CD4-positive, alpha-beta T cell treated with Interleukin-1 beta for 1 hour (primary cell): Measurements from ENCODE around the gene DNAJC11.
"Not testable (repeated sequence)": the region's sequence is repeated elsewhere in the genome, so short reads cannot be mapped to it uniquely, and the experiment has no call there.

ENCODE experiments used
- DNase-seq, 2 donors: peaks; one replicate each; pipeline ENCODE4 v3.0.0-alpha.2; 2020 to 2022

The DNAJC11 gene

GRCh38 chr1:6695868-6696267, 5.7 kb downstream of the DNAJC11 start:
- no peak for DNase-seq

GRCh38 chr1:6694121-6694713, 7.4 kb downstream of the DNAJC11 start:
- no peak for DNase-seq

- DNase-seq = no peak
Observed at GRCh38 chr1:6692956-6693355, 8.7 kb downstream of the DNAJC11 start.

- no peak for DNase-seq
Observed at GRCh38 chr1:6691507-6691906, 10.1 kb downstream of the DNAJC11 start.

GRCh38 chr1:6690186-6690585, 11.4 kb downstream of the DNAJC11 start:
- no peak for DNase-seq

GRCh38 chr1:6688757-6689156, 12.9 kb downstream of the DNAJC11 start:
- no peak for DNase-seq

GRCh38 chr1:6688001-6688400, 13.6 kb downstream of the DNAJC11 start:
- no peak for DNase-seq

GRCh38 chr1:6686294-6686693, 15.3 kb downstream of the DNAJC11 start:
- DNase-seq = no peak

GRCh38 chr1:6685381-6685780, 16.2 kb downstream of the DNAJC11 start:
- DNase-seq = no peak

- DNase-seq = no peak
Observed at GRCh38 chr1:6683434-6683833, 18.2 kb downstream of the DNAJC11 start.

- DNase-seq = no peak
Observed at GRCh38 chr1:6675941-6676340, 25.7 kb downstream of the DNAJC11 start.

- no peak for DNase-seq
Observed at GRCh38 chr1:6674771-6675170, 26.8 kb downstream of the DNAJC11 start.

GRCh38 chr1:6673816-6674398, 27.7 kb downstream of the DNAJC11 start:
- no peak for DNase-seq

GRCh38 chr1:6672558-6672957, 29.1 kb downstream of the DNAJC11 start:
- no peak for DNase-seq

- DNase-seq = no peak
Observed at GRCh38 chr1:6668503-6668902, 33.1 kb downstream of the DNAJC11 start.

GRCh38 chr1:6667139-6667538, 34.5 kb downstream of the DNAJC11 start:
- DNase-seq = no peak

GRCh38 chr1:6666696-6667095, 34.9 kb downstream of the DNAJC11 start:
- no peak for DNase-seq

- not testable (repeated sequence) for DNase-seq
Observed at GRCh38 chr1:6662468-6662867, 39.1 kb downstream of the DNAJC11 start.

- DNase-seq = no peak
Observed at GRCh38 chr1:6660415-6661049, 41.1 kb downstream of the DNAJC11 start.

GRCh38 chr1:6658359-6659060, 43.1 kb downstream of the DNAJC11 start:
- no peak for DNase-seq

GRCh38 chr1:6657138-6657537, 44.5 kb downstream of the DNAJC11 start:
- no peak for DNase-seq

- no peak for DNase-seq
Observed at GRCh38 chr1:6653436-6654290, 48.0 kb downstream of the DNAJC11 start.

- DNase-seq = no peak
Observed at GRCh38 chr1:6652986-6653385, 48.6 kb downstream of the DNAJC11 start.
